Amniotic epithelial cell (primary cell): ENCODE results near the gene SMAD9.

Experiments
- DNase-seq: peaks from one replicate; pipeline ENCODE4 v3.0.0-alpha.2; 2010; ENCODE audit warnings: low read depth

SMAD9 gene

GRCh38 chr13:36817996-36818803 is 101.8 kb downstream of the SMAD9 start:
- no peak for DNase-seq

GRCh38 chr13:36815062-36815461 is 105.0 kb downstream of the SMAD9 start:
- DNase-seq, result no peak

- DNase-seq, result peak; percentile 32
Observed at GRCh38 chr13:36814465-36814864, 105.6 kb downstream of the SMAD9 start.

GRCh38 chr13:36813225-36813624 is 106.8 kb downstream of the SMAD9 start:
- DNase-seq, result no peak

GRCh38 chr13:36807616-36808015 is 112.4 kb downstream of the SMAD9 start:
- no peak for DNase-seq

GRCh38 chr13:36806102-36806501 is 113.9 kb downstream of the SMAD9 start:
- DNase-seq, result no peak

GRCh38 chr13:36804588-36804987 is 115.5 kb downstream of the SMAD9 start:
- DNase-seq, result no peak

- no peak for DNase-seq
Observed at GRCh38 chr13:36801035-36801434, 119.0 kb downstream of the SMAD9 start.

GRCh38 chr13:36796052-36796451 is 124.0 kb downstream of the SMAD9 start:
- no peak for DNase-seq

- no peak for DNase-seq
Observed at GRCh38 chr13:36795463-36795862, 124.6 kb downstream of the SMAD9 start.
